ENCODE results near the gene SPINT3.
"Not testable (repeated sequence)": the region's sequence is repeated elsewhere in the genome, so short reads cannot be mapped to it uniquely, and the experiment has no call there.

Gene SPINT3

DNA sequence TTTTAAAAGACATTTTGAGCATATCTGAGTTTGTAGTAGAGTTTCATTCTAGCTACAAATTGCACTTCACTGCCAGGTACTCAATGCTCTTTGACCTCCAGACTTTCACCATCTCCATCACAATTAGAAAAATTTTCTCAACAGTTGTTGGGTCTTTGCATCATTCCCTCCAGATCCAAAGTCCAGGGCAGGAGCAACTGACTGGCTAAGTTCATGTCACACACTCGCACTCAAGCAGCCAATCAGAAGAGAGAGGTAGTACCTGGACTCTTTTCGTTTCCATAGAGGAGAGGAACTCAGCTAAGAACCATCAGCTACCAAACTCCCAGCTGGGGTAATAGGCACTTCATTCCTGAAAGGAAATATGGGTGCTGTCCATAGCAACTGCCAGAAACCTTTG, 9.0 kb downstream of the SPINT3 start:
- H3K4me3 ChIP-seq (ENCODE audit: low read depth, low read length) = no peak overlapping the region
- DNase-seq (ENCODE audit: low read depth) = no peak

DNA sequence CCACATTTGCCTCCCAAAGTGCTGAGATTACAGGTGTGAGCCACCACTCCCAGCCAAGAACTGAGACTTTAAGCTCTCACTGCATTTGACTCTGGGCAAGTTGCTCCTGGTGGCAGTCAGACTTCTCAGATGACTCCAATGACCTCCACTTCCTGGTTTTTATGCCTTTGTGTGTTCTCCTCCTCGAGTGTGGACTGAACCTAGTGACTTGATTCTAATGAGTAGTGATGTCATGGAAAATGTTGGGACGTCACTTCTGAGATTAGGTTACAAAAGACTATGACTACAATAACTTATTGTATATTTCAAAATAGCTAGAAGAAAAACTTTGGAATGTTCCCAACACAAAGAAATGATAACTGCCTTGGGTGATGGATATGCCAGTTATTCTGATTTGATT, 12.0 kb downstream of the SPINT3 start:
- DNase-seq (ENCODE audit: low read depth) = no peak
- no peak overlapping the region for H3K4me3 ChIP-seq (ENCODE audit: low read depth, low read length)

DNA sequence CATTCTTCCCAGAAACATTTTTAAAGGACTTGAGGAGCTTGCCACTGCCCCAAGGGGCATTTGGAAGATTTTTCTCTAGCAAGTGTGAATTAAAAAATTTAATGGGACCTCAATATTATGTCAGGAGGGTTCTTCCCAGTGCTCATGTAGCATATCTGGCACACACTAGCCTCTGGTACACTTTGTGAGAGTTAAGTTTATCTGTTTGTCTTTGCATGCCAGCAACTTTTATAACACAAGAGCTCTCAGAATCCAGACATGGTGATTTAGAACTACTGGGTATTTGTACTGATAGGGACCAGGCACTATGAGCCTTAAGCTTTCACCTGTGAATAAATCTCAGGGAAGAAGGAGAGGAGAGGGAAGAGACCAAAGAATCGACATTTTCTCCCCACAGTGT, 12.9 kb downstream of the SPINT3 start:
- no peak overlapping the region for H3K4me3 ChIP-seq (ENCODE audit: low read depth, low read length)
- no peak for DNase-seq (ENCODE audit: low read depth)

DNA sequence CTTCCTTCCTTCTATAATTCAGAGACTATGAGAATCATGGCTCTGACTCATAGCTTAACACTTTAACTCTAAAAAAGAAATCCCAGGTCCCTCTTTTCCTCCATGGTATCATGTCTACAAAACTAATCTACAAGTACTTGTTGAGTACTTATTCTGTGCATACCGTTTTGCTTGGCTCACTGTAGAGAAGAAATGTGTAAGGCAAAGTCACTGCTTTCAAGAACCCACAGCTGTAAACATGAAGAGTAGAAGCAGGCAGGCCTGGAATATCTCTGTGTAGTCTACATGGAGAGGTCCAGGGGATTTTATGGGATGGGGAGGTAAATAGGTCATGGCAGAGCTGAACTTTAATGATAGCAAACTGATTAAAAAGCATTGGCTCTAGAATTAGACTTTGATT, 13.8 kb downstream of the SPINT3 start:
- H3K4me3 ChIP-seq (ENCODE audit: low read depth, low read length) = no peak overlapping the region
- no peak for DNase-seq (ENCODE audit: low read depth)

DNA sequence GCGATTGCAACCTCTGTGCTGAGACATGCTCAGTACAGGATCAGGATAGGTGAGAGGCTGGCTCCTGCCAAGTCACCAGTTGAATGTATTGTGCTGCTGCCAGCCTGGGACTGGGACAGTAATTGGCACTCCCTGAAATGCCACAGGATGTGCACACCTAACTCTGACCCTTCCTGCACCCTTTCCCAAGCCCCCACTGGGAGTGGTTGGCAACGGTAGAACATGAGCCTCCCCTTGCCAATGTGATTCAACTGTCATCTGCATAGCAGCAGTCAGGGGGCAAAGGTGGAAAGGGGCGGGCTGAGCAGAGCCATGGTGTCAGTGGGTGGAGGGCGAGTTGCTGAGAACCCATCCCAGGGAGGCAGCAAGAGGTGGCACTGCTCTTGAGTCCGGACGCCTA, 15.4 kb downstream of the SPINT3 start:
- no peak overlapping the region for H3K4me3 ChIP-seq (ENCODE audit: low read depth, low read length)
- DNase-seq (ENCODE audit: low read depth) = no peak

DNA sequence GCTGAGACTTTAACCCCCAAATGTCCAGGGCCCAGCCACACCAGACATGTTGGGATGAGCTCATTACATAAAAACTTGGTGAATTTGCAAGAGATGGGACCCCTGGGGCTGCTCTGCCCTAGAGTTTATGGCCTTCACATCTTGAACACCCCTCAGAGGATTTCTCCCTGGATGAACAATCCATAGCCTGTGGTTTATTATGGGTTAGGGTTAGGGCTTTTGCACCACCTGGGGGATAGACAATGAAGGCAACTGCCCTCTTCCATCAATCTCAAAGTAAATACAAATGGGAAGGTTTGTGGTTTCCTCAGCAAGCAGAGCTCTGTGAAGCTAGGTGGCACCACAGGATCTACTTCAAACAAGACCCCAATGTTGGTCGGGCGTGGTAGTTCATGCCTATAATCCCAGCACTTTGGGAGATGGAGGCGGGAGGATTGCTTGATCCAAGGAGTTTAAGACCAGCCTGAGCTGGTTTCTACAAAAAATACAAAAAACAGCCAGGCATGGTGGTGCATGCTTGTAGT, 17.4 kb downstream of the SPINT3 start:
- no peak for DNase-seq (ENCODE audit: low read depth)
- no peak overlapping the region for H3K4me3 ChIP-seq (ENCODE audit: low read depth, low read length)

DNA sequence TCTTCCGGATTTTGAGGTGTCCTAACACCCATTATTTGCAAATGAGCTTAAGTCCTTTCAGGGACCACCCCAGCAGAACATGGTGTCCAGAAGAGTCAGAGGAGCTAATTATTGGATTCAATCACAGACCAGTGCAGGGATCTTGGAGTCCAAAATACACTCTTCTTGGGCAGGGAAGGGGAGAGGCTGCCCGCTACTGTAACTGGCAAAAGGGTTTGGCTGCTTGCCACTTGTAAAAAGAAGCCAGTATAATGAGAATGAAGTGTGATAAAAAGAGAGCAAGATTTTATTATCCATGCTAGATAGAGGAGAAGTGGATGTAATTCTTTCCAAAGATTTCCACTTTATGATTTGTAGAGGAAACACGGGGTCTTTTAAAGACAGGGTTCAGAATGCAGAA, 19.3 kb downstream of the SPINT3 start:
- no peak for DNase-seq (ENCODE audit: low read depth)
- no peak overlapping the region for H3K4me3 ChIP-seq (ENCODE audit: low read depth, low read length)

DNA sequence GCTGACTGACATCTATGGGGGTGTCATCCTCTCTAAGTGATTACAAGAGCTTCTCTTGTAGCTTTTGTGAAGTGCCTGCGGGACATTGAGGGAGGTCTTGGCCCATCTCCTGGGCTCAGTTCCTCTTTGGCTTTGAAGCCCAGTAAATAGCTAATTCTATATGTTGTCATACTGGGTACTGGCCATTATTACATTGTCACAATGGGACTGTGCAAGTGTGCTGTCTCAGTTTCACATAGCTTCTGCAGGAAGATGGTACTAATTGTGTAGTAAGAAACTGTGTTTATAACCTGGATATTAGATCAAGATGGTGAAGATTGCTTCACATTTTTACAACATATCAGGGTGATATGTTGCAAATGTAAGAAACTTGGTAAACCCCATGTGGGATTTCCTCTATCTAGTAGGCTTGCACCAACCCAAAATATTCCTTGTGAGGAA, 19.9 kb downstream of the SPINT3 start:
- no peak for DNase-seq (ENCODE audit: low read depth)

DNA sequence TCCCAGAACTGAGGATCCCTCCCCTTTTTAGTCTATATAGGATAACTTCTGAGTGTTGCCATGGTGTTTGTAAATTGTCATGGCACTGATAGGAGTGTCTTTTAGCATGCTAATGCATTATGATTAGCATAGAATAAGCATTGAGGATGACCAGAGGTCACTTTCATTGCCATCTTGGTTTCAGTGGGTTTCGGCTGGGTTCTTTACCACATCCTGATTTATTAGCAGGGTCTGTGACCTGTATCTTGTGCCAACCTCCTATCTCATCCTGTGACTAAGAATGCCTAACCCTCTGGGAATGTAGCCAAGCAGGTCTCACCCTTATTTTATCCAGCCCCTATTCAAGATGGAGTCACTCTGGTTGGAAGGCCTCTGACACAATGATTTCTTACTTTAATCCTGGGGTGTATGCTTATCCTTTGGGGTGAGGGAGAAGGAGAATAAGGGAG, 26.3 kb downstream of the SPINT3 start:
- DNase-seq (ENCODE audit: low read depth) = no peak
- no peak overlapping the region for H3K4me3 ChIP-seq (ENCODE audit: low read depth, low read length)

More for the DNA sequence above, 19.9 kb downstream of the SPINT3 start:
- H3K4me3 ChIP-seq (ENCODE audit: low read depth, low read length) = no peak overlapping the region

DNA sequence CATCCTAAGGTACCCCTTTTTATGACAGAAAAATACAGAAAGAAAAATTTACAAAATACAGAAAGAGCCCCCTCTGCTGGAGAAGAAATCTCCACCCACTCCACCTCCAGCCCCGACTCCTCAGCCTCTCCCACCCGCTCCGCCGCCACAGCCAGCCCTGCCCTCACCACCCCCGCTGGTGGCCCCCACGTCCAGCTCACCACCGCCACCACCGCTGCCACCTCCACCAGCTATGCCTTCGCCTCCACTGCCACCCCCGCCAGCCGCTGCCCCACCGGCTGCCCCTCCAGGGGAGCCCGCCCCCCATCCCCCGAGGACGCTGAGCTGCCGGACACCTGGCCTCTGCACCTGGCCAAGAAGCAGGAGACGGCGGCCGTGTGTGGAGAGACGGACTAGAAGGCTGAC, 28.2 kb downstream of the SPINT3 start:
- no peak for DNase-seq (ENCODE audit: low read depth)
- no peak overlapping the region for H3K4me3 ChIP-seq (ENCODE audit: low read depth, low read length)

DNA sequence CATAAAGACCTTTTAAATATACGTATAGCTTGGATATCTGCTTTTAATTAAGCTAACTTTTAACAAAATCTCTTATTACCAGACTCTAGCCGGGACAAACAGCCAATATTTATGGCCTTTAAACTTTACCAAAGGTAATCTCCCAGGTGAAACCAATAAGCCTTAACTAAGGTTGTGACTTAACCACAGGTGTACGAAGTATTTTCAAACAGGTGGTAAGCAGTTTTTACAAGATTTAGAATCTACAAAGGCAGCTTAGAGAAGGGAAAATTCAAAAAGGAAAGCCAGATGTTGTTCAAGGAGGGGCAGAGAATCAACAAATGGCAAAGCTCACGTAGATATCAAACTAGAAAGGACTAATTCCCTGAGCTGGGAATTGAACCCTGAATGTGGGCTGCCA, 30.0 kb downstream of the SPINT3 start:
- DNase-seq (ENCODE audit: low read depth) = no peak
- no peak overlapping the region for H3K4me3 ChIP-seq (ENCODE audit: low read depth, low read length)

DNA sequence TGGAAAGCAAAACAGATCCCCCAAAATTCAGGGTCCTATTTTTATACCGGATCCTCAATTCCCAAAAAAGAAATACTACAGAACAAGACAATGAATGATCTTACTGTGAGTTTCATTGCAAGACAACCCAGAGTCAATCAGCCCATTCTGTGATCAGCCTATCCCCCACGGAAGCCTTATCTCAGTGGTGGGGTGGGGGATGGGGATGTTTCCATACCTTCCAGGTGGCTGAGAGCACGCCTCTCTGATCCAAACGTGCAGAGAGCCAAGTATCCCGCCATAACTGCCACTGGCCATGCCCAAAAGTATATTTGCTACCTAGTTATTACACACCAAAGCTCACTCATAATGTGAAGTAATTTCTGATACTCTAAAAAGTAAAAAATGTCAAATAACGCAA, 30.7 kb downstream of the SPINT3 start:
- no peak for DNase-seq (ENCODE audit: low read depth)
- no peak overlapping the region for H3K4me3 ChIP-seq (ENCODE audit: low read depth, low read length)

DNA sequence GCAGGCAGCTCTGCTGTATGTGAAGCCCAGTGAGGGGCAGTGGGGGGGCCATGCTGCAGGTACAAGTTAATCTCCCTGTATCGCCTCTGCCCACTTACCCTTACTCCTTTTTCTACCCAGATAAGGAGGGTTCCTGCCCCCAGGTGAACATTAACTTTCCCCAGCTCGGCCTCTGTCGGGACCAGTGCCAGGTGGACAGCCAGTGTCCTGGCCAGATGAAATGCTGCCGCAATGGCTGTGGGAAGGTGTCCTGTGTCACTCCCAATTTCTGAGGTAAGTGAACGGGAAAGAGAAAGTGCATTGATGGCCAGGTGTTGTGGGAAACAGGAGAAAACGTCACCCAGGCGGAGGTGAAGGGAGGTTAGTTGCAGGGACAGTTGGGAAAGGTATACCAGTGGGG, 35.6 kb downstream of the SPINT3 start:
- DNase-seq (ENCODE audit: low read depth) = no peak

DNA sequence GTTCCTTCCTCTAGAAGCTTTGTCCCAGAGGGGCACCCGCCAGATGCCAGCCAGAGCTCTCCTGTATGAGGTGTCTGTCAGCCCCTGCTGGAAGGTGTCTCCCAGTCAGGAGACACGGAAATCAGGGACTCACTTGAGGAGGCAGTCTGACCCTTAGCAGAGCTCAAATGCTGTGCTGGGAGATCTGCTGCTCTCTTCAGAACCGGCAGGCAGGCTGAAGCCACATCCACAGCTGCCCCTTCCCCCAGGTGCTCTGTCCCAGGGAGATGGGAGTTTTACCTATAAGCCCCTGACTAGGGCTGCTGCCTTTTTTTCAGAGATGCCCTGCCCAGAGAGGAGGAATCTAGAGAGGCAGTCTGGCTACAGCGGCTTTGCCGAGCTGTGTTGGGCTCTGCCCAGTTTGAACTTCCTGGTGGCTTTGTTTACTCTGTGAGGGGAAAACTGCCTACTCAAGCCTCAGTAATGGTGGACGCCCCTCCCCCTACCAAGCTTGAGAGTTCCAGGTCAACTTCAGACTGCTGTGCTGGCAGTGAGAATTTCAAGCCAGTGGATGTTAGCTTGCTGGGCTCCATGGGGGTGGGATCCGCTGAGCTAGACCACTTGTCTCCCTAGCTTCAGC, 37.8 kb downstream of the SPINT3 start:
- not testable (repeated sequence) for DNase-seq (ENCODE audit: low read depth); H3K4me3 ChIP-seq (ENCODE audit: low read depth, low read length)

More for the DNA sequence above, 35.6 kb downstream of the SPINT3 start:
- H3K4me3 ChIP-seq (ENCODE audit: low read depth, low read length) = no peak overlapping the region

DNA sequence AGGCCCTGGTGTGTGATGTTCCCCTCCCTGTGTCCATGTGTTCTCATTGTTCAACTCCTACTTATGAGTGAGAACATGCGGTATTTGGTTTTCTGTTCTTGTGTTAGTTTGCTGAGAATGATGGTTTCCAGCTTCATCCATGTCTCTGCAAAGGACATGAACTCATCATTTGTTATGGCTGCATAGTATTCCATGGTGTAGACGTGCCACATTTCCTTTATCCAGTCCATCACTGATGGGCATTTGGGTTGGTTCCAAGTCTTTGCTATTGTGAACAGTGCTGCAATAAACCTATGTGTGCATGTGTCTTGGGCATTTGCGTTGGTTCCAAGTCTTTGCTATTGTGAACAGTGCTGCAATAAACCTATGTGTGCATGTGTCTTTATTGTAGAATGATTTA, 43.1 kb downstream of the SPINT3 start:
- DNase-seq (ENCODE audit: low read depth); H3K4me3 ChIP-seq (ENCODE audit: low read depth, low read length): not testable (repeated sequence)

DNA sequence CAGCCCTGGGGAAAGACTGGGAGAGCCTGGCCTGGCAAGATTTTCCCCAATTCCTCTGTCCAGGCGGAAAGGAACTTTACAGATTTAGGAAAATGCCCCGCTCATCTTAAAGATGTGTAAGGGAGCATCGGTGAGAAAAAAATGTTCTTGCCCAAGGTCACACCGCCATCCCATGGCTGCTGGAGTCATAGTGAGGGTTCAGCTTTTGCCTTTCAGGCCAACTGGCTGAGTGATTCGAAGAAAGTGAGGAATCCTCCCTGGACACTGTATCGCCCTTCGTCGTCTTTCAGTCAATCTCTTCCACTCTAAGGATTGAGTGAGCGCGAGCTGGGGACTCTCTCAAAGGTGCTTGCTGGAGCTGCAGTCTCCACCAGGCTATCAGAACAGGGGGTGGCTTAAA, 44.5 kb downstream of the SPINT3 start:
- no peak for DNase-seq (ENCODE audit: low read depth)
- H3K4me3 ChIP-seq (ENCODE audit: low read depth, low read length) = peak overlapping the region; percentile 46

DNA sequence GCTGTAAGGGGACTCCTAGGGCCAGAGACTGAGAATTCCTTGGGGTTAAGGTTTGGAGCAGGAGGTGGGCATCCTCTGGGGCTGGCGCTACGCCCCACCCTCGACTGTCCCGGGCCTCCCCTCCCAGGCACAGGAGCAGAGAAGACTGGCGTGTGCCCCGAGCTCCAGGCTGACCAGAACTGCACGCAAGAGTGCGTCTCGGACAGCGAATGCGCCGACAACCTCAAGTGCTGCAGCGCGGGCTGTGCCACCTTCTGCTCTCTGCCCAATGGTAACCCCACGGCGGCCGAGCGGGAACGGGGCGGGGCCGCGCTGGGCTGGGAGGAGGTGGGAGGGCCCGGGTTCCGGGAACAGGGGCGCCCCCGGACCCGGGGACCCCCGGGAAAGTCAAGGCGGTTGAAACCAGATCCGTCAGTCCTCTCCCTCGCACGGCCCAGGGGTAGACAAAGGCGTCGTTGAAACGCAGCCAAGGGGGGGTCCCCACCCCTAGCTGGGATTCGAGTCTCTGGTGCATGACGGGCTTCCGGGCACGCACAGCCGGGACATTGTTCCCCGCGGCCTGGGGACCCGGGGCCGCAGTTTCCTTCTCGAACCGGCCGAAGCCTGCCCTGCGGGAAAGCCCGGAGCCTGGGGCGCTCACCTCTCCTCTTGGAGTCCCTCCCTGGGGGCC, 45.0 kb downstream of the SPINT3 start:
- peak overlapping the region; percentile 46 for H3K4me3 ChIP-seq (ENCODE audit: low read depth, low read length)
- DNase-seq (ENCODE audit: low read depth) = no peak

DNA sequence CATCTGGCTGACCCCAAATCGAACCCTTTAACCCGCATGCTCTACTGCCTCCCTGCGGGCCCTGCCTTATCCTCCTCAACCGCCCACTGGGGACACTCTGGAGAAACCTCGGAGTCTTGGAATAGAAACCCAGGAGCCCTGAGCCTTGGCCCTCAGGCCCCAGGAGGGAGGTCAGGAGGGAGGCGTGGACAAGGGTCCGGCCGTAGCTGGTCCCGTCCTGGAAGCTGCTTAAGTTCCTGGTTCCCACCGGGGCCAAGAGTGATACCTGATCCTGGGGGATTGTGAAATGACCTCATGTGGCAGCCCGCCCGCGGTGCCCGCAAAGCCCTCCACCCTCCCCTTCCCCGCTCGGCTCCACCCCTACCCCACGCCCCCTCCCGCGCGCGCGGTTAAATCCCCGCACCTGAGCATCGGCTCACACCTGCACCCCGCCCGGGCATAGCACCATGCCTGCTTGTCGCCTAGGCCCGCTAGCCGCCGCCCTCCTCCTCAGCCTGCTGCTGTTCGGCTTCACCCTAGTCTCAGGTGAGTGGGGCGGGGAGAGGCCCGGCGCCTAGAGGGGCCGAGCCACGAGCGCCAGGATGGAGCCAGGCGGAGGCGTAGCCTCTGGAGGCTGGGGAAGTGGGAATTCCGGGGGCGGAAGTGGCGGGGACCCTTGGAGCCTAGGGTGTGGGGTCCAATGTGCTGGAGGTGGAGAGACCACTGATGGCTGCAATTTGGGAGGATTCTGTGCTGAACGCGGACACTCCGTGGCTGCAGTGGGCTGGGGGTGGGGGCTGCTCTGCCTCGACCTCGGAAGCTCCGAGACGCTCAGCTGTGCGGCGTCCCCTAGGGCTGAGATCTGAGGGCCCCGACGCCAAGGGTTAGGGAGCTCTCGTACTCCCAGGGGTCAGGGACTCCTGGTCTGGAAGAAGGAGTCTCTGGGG, 45.8 kb downstream of the SPINT3 start, which contains the start of gene WFDC2:
WFDC2 (plus strand) TSS at position 418 of the 926 bp plus-strand sequence; CDS start at position 447, 29 bp downstream.
- H3K4me3 ChIP-seq (ENCODE audit: low read depth, low read length) = peak within 1 kb of the TSS; percentile 46

DNA sequence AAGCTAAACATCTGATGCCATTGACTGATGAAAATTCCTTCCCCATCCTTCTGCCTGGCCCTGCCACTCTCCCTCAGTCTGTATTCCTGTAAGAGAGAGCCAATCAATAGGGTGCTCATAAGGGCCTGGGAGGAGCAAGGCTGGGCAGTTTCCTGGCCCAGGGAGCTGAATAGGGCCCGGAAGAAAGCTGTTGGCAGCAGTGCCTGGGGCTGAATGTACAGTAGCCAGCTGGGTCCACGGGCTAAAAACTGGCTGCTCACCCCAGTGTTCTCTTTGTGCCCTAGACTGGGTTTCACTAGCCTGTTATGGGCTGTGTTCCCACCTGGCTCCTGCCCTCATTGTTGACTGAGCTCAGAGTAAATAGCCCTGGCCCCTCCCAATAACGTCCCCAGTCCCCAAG, 47.6 kb downstream of the SPINT3 start:
- DNase-seq (ENCODE audit: low read depth) = no peak
- no peak overlapping the region for H3K4me3 ChIP-seq (ENCODE audit: low read depth, low read length)

More for the DNA sequence above, 45.8 kb downstream of the SPINT3 start, which contains the start of gene WFDC2:
- DNase-seq (ENCODE audit: low read depth) = no peak

DNA sequence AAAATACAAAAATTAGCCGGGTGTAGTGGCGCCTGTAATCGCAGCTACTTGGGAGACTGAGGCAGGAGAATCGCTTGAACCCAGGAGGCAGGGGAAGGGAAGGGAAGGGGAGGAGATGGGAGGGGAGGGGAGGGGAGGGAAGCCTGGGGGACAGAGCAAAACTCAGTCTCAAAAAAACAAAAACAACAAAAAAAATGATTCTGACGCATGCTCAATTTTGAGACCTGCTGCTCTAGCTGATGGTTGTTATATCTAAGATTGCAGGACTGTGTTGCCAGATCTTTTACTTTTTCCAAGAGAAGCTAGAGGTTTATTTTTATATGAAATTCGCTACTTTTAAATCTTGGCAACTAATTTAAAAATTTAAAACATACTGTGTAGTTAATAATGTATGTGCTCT, 48.2 kb downstream of the SPINT3 start:
- DNase-seq (ENCODE audit: low read depth) = no peak

More for the DNA sequence above, 48.2 kb downstream of the SPINT3 start:
- H3K4me3 ChIP-seq (ENCODE audit: low read depth, low read length) = no peak overlapping the region
